NCI-H2171 treated with DMSO at 0.1 percent for 48 hours (cell line): ENCODE results near the gene DXO.
"Not testable (repeated sequence)": the region's sequence is repeated elsewhere in the genome, so short reads cannot be mapped to it uniquely, and the experiment has no call there.

Experiments used
- DNase-seq: peaks from one replicate; lab custom pipeline; 2025; lab: John Stamatoyannopoulos, UW

DXO gene

DNA sequence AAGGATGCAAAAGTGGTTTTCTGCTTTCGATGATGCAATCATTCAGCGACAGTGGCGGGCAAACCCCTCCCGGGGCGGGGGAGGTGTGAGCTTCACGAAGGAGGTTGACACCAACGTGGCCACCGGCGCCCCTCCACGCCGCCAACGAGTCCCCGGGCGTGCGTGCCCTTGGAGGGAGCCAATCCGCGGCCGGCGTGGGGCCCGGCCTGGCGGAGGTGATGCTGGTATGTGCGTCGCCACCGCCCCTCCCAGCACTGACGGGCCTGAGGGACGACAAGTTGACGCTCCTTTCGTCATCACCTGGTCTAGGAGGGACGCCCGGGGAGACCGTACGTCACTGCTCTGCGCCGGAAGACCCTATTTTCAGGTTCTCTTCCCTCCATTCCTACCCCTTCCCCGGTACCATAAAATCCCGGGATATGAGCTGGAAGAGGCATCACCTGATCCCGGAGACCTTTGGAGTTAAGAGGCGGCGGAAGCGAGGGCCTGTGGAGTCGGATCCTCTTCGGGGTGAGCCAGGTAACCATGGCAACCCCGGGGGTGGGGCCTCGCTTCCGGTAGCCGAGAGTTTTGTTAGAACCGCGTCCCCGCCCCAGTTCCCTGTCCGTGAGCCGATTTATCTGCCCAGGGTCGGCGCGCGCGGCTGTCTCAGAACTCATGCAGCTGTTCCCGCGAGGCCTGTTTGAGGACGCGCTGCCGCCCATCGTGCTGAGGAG, at the start of gene DXO:
DXO (minus strand) TSS at position 146 of the 716 bp plus-strand sequence. CDS start 463 bp downstream, outside the sequence.
- DNase-seq: peak; percentile 99

DNA sequence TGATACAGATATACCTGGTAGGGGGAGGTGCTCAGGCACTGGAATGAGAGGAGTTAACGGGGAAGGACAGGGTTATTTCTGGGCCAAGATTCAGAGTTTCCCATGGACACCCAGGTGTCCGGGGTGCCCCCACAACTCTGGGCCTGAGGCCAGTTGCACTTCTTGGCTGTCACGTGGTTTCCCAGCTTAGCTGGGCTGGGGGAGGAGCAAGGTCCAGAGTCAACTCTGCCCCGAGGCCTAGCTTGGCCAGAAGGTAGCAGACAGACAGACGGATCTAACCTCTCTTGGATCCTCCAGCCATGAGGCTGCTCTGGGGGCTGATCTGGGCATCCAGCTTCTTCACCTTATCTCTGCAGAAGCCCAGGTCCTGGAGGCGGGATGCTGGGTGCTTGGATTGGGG, 42.6 kb upstream of the DXO start, which contains the start of gene C4B:
C4B (plus strand) TSS at position 249 of the 400 bp plus-strand sequence; CDS start at position 300, 51 bp downstream.
- DNase-seq: not testable (repeated sequence)

DNA sequence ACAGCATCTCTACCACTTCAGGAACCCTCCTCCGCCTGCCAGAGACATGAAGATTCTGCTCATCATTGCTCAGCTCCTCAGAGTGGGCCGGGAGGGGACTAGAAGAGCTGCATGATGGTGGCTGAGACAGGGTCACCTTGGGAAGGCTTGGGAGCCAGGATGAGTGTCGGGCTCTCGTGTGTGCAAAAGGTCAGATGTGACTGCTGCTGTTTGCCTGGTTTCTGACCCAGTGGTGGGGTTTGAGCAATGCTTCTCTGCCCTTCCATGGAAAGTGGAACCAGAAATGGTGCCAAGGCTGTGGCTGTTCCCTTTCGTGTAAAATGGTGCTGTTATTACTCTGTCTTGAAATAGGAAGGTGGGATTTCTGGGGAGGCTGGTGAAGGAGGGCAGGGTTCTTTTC, 41.8 kb upstream of the DXO start:
- not testable (repeated sequence) for DNase-seq

DNA sequence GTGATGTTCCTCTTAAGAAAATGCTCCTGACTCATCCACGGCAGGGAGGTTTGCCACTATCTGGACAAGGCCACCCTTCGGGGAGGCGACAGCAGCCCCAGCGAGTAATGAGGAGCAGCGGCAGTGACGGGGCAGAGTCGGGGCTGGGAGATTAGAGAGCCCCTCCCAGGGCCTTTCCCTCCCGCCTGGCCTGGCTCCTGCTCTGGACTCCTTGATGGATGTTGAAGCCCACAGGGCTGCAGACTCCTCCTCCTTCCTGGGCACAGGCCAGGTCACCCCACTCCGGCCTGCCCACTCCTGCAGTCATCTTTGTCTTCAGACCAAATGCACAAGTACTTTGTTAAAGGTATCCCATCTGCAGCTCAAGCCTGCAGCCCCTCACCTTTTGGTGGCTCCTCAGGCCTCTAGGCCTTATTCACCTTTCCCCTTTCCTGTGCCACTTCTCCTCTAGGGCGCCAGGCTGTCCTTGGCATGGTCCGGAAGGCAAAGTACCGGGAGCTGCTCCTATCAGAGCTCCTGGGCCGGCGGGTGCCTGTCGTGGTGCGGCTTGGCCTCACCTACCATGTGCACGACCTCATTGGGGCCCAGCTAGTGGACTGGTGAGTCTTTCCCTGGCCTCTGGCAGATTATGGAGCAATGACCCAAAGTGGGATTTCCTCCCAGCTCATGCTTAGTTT, 41.1 kb upstream of the DXO start:
- not testable (repeated sequence) for DNase-seq

DNA sequence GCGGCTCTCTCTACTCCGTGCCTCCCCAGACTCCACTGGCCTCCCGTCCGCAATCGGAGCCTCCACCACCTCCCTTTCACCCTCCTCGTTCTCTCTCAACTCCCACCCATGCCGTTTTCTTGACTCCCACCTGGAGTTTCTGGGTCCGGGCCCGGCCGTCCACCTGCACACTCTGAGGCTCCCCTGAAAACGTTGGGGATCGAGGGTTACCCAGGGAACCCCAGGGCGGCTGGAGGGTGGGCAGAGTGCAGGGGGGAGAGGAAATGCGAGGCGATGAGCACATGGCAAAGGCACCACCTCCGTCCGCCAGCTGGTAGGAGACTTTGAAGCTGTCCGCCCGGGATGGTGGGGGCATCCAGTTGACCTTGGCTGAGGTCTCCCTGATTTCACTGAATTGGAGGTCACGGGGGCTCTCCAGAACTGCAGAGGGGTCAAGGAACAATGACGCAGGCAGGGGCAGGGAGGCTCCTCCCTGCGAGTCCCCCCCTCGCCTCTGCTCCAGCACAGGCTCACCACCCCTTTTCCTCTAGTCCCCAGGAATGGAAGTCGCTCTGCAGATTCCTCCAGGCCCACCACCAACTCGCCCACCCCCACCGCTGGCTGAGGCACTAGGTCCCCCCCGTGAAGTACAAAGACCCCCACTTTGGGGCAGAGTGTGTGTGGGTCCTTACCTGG, 39.1 kb upstream of the DXO start:
- DNase-seq: not testable (repeated sequence)

DNA sequence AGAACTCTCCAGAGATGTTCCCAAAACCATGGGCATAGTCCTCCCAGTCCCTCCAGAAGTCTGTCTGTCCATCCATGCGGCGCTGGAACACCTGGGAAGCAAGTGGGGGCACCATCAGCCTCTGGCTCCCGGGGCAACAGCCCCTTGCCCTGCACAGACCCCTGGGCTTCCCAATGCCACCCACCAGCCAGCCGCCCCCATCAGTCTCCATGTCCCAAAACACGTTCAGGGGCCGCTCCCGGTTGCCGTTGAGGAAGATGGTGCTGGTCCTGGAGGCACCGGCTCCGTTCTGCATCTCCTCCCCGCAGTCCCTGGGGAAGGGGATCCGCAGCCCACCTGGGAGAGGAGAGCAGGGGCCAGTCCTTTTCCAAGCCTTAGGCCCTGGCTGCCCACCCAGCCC, 37.6 kb upstream of the DXO start:
- DNase-seq: not testable (repeated sequence)

DNA sequence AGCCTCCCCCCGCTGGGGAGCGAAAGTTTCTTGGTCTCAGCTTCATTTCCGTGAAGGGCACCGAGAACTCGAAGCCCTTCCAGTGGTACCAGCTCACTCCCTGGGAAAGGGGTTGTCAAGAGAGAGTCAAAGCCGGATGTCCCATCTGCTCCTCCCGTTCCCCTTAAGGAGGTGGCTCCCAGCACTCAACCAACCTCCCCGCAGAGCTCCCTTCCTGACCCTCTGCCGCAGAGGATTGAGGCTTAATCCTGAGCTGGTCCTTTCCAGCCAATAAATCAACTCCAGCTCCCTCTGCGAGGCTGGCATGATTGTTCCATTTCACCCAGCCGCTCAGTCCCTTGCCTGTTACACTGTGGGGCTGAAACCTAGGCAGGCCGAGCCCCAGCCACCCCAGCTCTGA, 36.7 kb upstream of the DXO start:
- DNase-seq: not testable (repeated sequence)

DNA sequence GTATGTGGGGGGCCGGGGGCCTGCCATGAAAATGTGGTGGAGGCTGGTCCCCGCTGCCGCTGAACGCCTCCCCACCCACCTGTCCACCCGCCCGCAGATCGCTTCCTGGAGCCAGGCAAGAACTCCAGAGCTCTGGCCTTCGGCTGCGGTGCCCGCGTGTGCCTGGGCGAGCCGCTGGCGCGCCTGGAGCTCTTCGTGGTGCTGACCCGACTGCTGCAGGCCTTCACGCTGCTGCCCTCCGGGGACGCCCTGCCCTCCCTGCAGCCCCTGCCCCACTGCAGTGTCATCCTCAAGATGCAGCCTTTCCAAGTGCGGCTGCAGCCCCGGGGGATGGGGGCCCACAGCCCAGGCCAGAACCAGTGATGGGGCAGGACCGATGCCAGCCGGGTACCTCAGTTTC, 36.1 kb upstream of the DXO start:
- DNase-seq: not testable (repeated sequence)

DNA sequence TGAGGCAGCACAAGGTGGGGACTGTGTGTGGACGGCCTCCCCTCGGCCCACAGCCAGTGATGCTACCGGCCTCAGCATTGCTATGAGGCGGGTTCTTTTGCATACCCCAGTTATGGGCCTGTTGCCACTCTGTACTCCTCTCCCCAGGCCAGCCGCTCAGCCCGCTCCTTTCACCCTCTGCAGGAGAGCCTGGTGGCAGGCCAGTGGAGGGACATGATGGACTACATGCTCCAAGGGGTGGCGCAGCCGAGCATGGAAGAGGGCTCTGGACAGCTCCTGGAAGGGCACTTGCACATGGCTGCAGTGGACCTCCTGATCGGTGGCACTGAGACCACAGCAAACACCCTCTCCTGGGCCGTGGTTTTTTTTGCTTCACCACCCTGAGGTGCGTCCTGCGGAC, 35.1 kb upstream of the DXO start:
- not testable (repeated sequence) for DNase-seq

DNA sequence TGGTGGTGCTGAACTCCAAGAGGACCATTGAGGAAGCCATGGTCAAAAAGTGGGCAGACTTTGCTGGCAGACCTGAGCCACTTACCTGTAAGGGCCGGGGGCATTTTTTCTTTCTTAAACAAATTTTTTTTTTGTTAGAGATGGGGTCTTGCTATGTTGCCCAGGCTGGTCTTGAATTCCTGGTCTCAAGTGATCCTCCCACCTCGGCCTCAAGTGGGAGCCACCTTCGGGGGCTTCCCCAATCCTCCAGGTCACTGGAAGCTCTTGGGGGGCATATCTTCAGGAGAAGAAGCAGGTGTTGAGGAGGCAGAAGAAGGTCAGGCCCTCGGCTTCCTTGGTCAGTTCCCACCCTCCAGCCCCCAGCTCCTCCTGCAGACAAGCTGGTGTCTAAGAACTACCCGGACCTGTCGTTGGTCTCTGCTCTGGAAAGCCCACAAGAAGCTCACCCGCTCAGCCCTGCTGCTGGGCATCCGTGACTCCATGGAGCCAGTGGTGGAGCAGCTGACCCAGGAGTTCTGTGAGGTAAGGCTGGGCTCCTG, 34.1 kb upstream of the DXO start:
- DNase-seq: not testable (repeated sequence)

DNA sequence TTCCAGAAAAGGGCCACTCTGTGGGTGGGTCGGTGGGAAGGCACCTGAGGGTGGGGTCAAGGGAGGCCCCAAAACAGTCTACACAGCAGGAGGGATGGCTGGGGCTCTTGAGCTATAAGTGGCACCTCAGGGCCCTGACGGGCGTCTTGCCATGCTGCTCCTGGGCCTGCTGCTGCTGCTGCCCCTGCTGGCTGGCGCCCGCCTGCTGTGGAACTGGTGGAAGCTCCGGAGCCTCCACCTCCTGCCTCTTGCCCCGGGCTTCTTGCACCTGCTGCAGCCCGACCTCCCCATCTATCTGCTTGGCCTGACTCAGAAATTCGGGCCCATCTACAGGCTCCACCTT, 33.6 kb upstream of the DXO start:
- not testable (repeated sequence) for DNase-seq

DNA sequence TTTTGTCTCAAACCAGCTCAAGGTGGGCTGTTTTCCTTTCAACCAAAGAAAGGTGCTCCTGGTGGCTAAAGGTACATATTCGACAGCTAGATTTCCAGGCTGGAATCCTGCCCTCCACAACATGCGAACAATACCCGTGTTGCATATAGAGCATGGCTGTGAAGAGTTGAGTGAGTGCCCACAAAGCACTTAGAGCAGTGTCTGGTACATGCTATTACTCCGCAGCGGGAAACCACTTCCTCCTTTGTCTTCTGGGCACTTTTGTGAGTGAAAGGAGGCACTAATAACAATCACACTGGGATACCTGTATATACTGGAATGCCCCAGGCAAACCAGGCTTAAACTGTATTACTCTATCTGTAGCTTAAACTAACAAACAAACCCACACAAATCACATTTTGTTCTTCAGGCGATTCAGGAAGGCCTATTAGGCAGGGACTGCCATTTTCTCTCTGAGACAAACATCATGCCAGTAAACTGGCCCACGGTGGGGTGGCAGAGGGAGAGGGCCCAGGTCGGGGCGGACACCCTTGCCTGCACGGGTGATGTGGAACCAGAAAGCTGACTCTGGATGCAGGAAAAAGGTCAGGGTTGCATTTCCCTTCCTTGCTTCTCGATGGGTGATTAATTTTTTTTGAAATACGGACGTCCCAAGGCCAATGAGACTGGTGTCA, 33.1 kb upstream of the DXO start:
- DNase-seq: not testable (repeated sequence)

DNA sequence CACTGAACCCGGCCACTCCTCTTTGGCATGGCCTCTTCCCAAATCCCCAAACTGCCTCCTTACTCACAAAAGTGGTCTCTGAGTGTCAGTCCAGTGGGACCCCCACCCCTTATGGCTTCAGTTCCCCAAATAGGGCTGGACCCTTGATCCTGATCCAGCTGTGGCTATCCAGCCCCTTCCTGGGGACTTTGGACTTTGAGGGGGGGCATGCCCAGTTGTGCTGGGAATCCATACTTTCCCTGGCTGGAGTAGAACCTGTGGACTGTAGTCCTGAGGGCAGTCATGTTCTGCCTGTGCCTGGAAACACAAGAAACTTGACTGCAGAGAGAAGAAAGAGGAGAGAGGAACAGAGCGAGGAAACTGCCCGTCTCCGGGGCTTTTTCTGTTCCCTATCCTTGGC, 32.5 kb upstream of the DXO start:
- DNase-seq: not testable (repeated sequence)

DNA sequence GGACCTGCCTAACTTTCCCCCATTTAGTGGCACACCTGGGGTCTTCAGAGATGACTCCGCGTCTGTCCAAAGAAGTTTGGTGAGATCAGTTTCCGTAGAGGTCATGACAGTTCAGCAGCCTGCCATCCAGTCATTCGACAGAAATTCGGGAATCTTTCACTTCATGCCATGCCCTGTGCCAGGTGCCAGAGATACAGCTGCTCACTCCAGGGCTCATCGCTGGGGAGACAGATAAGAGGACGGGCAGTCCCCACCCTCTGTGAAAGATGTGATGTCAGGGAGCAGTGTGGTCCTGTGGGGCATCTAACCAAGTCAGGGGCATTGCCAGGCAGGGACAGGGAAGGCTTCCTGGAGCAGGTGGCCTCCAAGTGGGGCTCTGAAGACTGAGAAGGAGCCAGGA, 31.4 kb upstream of the DXO start:
- DNase-seq: not testable (repeated sequence)

DNA sequence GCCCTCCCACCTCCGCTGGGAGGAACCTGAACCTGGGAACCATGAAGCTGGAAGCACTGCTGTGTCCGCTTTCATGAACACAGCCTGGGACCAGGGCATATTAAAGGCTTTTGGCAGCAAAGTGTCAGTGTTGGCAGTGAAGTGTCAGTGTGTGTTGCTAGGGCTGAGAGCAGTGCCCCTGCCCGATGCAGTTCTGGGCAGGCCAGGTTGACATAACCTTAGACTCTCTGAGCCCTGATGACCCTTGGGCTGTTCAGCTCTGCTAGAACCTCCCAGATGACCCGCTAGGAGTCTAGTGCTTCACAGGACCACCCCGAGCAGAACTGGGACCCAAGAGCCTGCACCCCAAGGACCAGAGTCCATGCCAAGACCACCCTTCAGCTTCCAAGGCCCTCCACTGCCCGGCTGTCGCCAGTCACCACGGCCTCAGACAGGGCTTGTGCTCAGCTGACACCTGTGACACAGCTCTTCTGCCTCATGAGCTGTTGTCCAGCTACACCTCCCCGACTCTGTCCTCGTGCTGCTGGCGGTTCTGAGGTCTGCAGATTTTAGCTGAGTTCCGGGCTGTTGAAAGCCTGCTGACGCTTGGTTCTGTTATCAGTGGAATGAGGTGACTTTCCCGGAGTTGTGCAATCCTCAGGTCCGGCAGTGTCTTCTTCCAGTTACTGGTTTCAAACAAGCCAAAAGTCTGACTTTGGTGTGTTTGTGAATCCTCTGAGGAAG, 30.8 kb upstream of the DXO start:
- DNase-seq: not testable (repeated sequence)

DNA sequence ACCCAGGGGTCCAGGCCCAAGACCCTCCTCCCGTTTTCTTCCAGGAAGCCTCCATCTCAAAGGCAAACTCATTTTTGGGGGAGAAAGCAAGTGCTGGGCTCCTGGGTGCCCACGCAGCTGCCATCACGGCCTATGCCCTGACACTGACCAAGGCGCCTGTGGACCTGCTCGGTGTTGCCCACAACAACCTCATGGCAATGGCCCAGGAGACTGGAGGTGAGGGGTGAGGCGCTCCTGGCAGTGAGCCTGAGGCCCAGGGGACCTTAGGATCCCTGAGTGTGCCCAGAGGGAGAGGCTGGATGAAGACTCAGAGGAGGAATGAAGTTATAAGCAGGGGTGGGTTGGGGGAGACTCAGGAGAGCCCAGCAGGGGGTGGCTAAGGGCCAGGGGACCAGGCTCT, 24.4 kb upstream of the DXO start:
- DNase-seq: not testable (repeated sequence)

DNA sequence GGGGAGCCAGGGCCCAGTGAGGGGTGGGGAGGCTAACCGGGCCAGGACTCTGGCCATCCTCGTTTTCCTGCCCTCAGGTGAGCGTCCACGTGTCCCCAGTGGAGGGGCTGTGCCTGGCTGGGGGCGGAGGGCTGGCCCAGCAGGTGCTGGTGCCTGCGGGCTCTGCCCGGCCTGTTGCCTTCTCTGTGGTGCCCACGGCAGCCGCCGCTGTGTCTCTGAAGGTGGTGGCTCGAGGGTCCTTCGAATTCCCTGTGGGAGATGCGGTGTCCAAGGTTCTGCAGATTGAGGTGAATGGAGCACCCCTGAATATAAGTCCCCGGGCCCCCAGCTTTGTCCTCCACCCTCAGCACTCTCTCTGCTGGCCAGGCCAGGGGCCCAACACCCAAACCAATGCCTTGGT, 22.5 kb upstream of the DXO start:
- not testable (repeated sequence) for DNase-seq

DNA sequence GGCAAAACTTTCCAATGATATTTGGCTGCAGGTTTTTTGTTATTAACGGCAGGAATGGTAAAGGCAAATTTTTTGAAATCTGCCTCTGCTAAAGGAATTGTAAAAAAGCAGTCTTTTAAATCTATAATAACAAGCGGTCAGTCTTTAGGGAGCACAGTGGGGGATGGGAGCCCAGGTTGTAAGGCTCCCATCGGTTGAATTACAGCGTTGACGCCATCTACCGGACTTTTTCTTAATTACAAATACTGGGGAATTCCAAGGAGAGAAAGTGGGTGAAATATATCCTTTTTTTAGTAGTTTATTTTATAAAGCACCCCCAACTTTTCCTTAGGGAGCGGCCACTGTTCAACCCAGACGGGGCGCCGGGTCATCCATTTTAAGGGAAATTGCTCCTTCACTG, 17.4 kb upstream of the DXO start:
- not testable (repeated sequence) for DNase-seq

DNA sequence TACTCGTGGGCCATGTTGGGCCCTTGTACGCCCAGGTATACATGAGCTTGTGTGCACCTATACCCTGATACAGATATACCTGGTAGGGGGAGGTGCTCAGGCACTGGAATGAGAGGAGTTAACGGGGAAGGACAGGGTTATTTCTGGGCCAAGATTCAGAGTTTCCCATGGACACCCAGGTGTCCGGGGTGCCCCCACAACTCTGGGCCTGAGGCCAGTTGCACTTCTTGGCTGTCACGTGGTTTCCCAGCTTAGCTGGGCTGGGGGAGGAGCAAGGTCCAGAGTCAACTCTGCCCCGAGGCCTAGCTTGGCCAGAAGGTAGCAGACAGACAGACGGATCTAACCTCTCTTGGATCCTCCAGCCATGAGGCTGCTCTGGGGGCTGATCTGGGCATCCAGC, 9.8 kb upstream of the DXO start, which contains the start of gene C4A:
C4A (plus strand) TSS at position 314 of the 400 bp plus-strand sequence; CDS start at position 365, 51 bp downstream.
- not testable (repeated sequence) for DNase-seq

DNA sequence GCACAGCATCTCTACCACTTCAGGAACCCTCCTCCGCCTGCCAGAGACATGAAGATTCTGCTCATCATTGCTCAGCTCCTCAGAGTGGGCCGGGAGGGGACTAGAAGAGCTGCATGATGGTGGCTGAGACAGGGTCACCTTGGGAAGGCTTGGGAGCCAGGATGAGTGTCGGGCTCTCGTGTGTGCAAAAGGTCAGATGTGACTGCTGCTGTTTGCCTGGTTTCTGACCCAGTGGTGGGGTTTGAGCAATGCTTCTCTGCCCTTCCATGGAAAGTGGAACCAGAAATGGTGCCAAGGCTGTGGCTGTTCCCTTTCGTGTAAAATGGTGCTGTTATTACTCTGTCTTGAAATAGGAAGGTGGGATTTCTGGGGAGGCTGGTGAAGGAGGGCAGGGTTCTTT, 9.1 kb upstream of the DXO start:
- DNase-seq: not testable (repeated sequence)

DNA sequence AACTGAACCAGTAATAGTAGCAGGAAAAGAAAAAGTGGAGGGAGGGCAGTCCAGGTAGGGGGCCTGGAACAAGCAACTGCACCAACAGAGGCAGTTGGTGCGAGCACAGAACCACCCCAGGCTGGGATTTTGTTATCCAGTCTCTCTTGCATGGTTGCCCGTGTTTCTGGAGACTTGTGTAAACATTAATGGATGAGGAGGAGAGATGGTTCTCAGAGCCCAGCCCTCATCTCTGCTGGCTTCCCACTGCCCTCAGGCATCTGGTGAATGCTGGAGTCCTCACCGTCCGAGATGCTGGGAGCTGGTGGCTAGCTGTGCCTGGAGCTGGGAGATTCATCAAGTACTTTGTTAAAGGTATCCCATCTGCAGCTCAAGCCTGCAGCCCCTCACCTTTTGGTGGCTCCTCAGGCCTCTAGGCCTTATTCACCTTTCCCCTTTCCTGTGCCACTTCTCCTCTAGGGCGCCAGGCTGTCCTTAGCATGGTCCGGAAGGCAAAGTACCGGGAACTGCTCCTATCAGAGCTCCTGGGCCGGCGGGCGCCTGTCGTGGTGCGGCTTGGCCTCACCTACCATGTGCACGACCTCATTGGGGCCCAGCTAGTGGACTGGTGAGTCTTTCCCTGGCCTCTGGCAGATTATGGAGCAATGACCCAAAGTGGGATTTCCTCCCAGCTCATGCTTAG, 8.4 kb upstream of the DXO start:
- DNase-seq: not testable (repeated sequence)
